Loucy (cell line): ENCODE measurements around the gene ZNF280C.

ENCODE experiments used
- H2AFZ ChIP-seq: fragments of 200-600 bp; sonication (generic); 2 replicates; pipeline ENCODE4 v1.6.0; 2016; ENCODE audit warnings: antibody characterized with exemption, mild to moderate bottlenecking, low read length, moderate library complexity
- H3F3A ChIP-seq: fragments of 200-600 bp; 2 replicates; pipeline ENCODE4 v1.6.0; 2016; ENCODE audit warnings: antibody characterized with exemption, low read depth, mild to moderate bottlenecking
- H3K27me3 ChIP-seq: fragments of 200-600 bp; sonication (generic); 2 replicates; pipeline ENCODE4 v1.6.1; 2014; ENCODE audit warnings: low read length, mild to moderate bottlenecking; ENCODE audit not compliant: insufficient read depth, poor library complexity, severe bottlenecking
- H3K36me3 ChIP-seq: fragments of 200-600 bp; sonication (generic); 2 replicates; pipeline ENCODE4 v1.6.1; 2016; ENCODE audit warnings: low read length; ENCODE audit not compliant: insufficient read depth
- H3K4me1 ChIP-seq: fragments of 200-600 bp; sonication (generic); 2 replicates; pipeline ENCODE4 v1.5.1; 2014; ENCODE audit warnings: low read length, mild to moderate bottlenecking; ENCODE audit not compliant: insufficient read depth, poor library complexity, severe bottlenecking
- H3K4me2 ChIP-seq: fragments of 200-600 bp; sonication (generic); 2 replicates; pipeline ENCODE4 v1.6.0; 2014; ENCODE audit warnings: antibody characterized with exemption, low read length, low read depth, mild to moderate bottlenecking; ENCODE audit not compliant: poor library complexity, severe bottlenecking
- H3K4me3 ChIP-seq: fragments of 200-600 bp; sonication (generic); 2 replicates; pipeline ENCODE4 v1.5.1; 2014; ENCODE audit warnings: low read length, mild to moderate bottlenecking, mixed read lengths; ENCODE audit not compliant: poor library complexity, severe bottlenecking
- H3K79me2 ChIP-seq: fragments of 200-600 bp; sonication (generic); 2 replicates; pipeline ENCODE4 v1.6.1; 2014; ENCODE audit warnings: low read length; ENCODE audit not compliant: insufficient read depth
- H3K9ac ChIP-seq: fragments of 200-600 bp; sonication (generic); 2 replicates; pipeline ENCODE4 v1.6.0; 2014; ENCODE audit warnings: mild to moderate bottlenecking, low read depth, low read length, moderate library complexity; ENCODE audit not compliant: poor library complexity, severe bottlenecking
- H3K9me2 ChIP-seq: fragments of 200-600 bp; sonication (generic); replicated peaks from 2 replicates; pipeline ENCODE4 v1.6.1; 2016; ENCODE audit warnings: low read depth, low read length, mixed read lengths
- H3K9me3 ChIP-seq: fragments of 200-600 bp; sonication (generic); 2 replicates; pipeline ENCODE4 v1.6.1; 2014; ENCODE audit warnings: mild to moderate bottlenecking, antibody characterized with exemption, low read length, low read depth; ENCODE audit not compliant: insufficient read depth
- H4K20me1 ChIP-seq: fragments of 200-600 bp; sonication (generic); 2 replicates; pipeline ENCODE4 v1.6.0; 2014; ENCODE audit warnings: antibody characterized with exemption, low read length, mild to moderate bottlenecking; ENCODE audit not compliant: insufficient read depth, poor library complexity, severe bottlenecking
- EZH2phosphoT487 ChIP-seq: fragments of 200-600 bp; IDR thresholded peaks from 2 replicates; pipeline ENCODE4 v1.6.1; 2018; ENCODE audit warnings: antibody characterized with exemption, mild to moderate bottlenecking, moderate library complexity, borderline replicate concordance
- TF ChIP-seq, protein P1 (sequence below): fragments of 200-600 bp; sonication (generic); conservative IDR thresholded peaks from 2 replicates; pipeline ENCODE4 v1.5.1; 2014; ENCODE audit warnings: mild to moderate bottlenecking, antibody characterized with exemption, low read length

ZNF280C gene

DNA sequence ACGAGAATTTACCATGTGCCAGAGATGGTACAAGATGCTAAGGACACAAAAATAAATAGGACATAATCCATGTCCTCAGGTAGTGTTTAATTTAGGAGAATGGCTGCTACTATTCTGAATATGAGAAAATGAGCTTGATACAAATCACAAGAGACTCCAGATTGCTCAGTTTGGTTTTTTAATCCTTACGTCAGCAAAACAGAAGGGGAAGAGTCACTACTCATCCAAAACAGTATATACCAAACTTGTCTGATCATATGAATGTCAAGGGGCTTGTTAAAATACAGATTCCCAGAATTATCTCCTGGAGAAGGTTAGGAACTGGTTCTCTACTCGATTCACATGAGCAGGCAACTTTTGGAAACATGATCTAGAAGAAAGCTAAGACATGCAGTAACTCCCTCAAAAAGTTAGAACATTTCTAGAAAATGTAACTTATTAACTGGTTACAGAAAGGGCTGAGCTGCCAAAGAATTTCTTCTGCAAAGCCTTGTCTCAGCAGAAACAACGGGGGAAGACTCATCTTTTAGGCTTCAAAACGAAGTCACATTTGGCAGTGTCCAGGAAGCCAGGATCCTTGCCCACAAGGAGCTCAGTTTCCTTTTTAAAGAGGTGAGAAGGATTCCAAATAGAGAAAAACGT lies 106.5 kb downstream of the ZNF280C start:
- Histone ChIP-seq H3K4me3 (peak overlapping the region; percentile 31), H3K9me3 (no peaks in the 10 kb centered on the region), H4K20me1 (peaks cover 7% of the 10 kb centered on the region), H3K36me3 (no peaks in the 10 kb centered on the region), H3K9ac (peak overlapping the region; percentile 38), H3K79me2 (peaks cover 58% of the 10 kb centered on the region), H2AFZ (no peak overlapping the region), H3K4me2 (peak overlapping the region; percentile 91), H3F3A (no peaks in the 10 kb centered on the region), H3K4me1 (peaks cover 13% of the 10 kb centered on the region), H3K9me2 (no peaks in the 10 kb centered on the region), H3K27me3 (no peaks in the 10 kb centered on the region)
- TF ChIP-seq EZH2phosphoT487, result no peak
- TF ChIP-seq, protein P1, sequence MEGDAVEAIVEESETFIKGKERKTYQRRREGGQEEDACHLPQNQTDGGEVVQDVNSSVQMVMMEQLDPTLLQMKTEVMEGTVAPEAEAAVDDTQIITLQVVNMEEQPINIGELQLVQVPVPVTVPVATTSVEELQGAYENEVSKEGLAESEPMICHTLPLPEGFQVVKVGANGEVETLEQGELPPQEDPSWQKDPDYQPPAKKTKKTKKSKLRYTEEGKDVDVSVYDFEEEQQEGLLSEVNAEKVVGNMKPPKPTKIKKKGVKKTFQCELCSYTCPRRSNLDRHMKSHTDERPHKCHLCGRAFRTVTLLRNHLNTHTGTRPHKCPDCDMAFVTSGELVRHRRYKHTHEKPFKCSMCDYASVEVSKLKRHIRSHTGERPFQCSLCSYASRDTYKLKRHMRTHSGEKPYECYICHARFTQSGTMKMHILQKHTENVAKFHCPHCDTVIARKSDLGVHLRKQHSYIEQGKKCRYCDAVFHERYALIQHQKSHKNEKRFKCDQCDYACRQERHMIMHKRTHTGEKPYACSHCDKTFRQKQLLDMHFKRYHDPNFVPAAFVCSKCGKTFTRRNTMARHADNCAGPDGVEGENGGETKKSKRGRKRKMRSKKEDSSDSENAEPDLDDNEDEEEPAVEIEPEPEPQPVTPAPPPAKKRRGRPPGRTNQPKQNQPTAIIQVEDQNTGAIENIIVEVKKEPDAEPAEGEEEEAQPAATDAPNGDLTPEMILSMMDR, result no peak

DNA sequence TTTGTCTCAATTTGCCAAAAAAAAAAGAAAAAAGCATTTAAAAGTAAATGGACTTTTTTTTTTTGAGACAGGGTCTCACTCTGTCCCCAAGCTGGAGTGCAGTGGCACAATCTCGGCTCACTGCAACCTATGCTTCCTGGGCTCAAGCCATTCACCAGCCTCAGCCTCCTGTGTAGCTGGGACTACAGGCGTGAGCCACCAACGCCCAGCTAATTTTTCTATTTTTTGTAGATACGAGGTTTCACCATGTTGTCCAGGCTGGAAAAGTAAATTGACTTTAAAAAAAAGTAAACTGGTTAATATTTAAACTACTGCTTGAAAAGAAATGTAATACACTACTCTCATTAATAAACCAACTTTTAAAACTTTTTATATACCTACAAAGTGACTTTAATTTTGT lies 108.9 kb downstream of the ZNF280C start:
- H3K36me3 ChIP-seq, result no peaks in the 10 kb centered on the region
- no peaks in the 10 kb centered on the region for H3K9me2 ChIP-seq
- H3K9ac ChIP-seq, result no peak overlapping the region
- TF ChIP-seq, protein P1, result no peak
- TF ChIP-seq EZH2phosphoT487, result no peak
- peaks cover 44% of the 10 kb centered on the region for H3K79me2 ChIP-seq
- peaks cover 8% of the 10 kb centered on the region for H3K4me1 ChIP-seq
- no peaks in the 10 kb centered on the region for H3F3A ChIP-seq
- peak overlapping the region; percentile 24 for H3K4me2 ChIP-seq
- H3K4me3 ChIP-seq, result no peak overlapping the region
- H3K9me3 ChIP-seq, result no peaks in the 10 kb centered on the region
- H2AFZ ChIP-seq, result no peak overlapping the region
- no peaks in the 10 kb centered on the region for H3K27me3 ChIP-seq
- H4K20me1 ChIP-seq, result peaks cover 7% of the 10 kb centered on the region

DNA sequence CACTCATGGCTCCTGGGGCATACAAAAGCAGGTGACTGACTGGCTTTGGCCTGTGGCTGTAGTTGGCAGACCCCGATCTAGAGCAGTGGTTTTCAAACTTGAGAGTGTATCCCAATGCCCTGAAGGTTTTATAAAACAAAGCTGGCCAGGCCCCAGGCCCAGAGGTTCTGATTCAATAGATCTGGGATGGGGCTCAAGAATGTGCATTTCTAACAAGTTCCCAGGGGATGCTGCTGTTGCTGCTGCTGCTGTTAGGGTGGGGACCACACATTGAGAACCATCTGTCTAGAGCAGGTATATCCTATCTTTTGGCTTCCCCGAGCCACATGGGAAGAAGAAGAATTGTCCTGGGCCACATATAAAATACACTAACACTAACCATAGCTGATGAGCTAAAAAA lies 110.4 kb downstream of the ZNF280C start:
- H4K20me1 ChIP-seq, result peaks cover 7% of the 10 kb centered on the region
- H3K4me2 ChIP-seq, result no peak overlapping the region
- no peaks in the 10 kb centered on the region for H3K9me2 ChIP-seq
- TF ChIP-seq, protein P1, result no peak
- TF ChIP-seq EZH2phosphoT487, result no peak
- peaks cover 6% of the 10 kb centered on the region for H3K4me1 ChIP-seq
- H3K36me3 ChIP-seq, result no peaks in the 10 kb centered on the region
- peaks cover 30% of the 10 kb centered on the region for H3K79me2 ChIP-seq
- H2AFZ ChIP-seq, result no peak overlapping the region
- no peaks in the 10 kb centered on the region for H3K9me3 ChIP-seq
- no peak overlapping the region for H3K9ac ChIP-seq
- H3K4me3 ChIP-seq, result no peak overlapping the region
- no peaks in the 10 kb centered on the region for H3F3A ChIP-seq
- H3K27me3 ChIP-seq, result no peaks in the 10 kb centered on the region
